ENCODE data around the gene HDDC2.

DNA sequence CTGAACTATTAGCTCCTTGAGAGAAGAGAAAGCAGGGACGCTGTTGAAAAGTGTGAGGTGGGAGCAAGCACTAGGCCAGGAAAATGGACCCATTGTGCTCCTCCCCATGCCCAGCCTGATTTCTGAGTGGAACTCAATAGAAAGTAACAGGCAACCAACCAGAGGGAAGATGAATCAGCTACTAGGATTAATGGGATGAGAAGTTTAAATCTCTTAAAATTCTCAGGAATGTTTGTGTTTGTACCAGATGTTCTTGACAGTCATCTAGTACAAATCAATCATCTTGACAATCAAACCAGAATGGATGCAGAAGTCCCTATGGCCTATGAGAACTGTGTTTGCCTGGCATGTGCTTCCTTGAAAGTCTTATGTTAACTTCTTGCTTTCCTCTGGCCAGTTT is 48.9 kb downstream of the HDDC2 start:
- TF ChIP-seq CTCF (IDR thresholded peaks at IDR 0.05 in 2 of 3, conservative IDR thresholded peaks at IDR 0.05 in 1 of 3; ENCODE audit: borderline replicate concordance in 1 of 3, insufficient read depth in 1 of 3, low read depth in 2 of 3, low read length in 2 of 3) (no peak), POLR2A (IDR thresholded peaks at IDR 0.05; ENCODE audit: borderline replicate concordance, extremely low read depth, insufficient read depth, insufficient read length) (no peak)
- TF ChIP-seq, protein P1, sequence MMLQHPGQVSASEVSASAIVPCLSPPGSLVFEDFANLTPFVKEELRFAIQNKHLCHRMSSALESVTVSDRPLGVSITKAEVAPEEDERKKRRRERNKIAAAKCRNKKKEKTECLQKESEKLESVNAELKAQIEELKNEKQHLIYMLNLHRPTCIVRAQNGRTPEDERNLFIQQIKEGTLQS (IDR thresholded peaks at IDR 0.05), result no peak

Measured in HCT116 (cell line).